KOPT-K1 (cell line): ENCODE measurements around the gene ZNF451.
"Not testable (repeated sequence)": the region's sequence is repeated elsewhere in the genome, so short reads cannot be mapped to it uniquely, and the experiment has no call there.

Experiments
- H3K27ac ChIP-seq: fragments of 200-600 bp; sonication (generic); 2 replicates; pipeline ENCODE4 v1.5.1; 2016; ENCODE audit warnings: antibody characterized with exemption, mild to moderate bottlenecking, low read depth, low read length; ENCODE audit not compliant: poor library complexity, severe bottlenecking
- H3K36me3 ChIP-seq: fragments of 200-600 bp; sonication (generic); 2 replicates; pipeline ENCODE4 v1.5.1; 2017; ENCODE audit warnings: antibody characterized with exemption, mild to moderate bottlenecking, low read length, moderate library complexity; ENCODE audit not compliant: insufficient read depth
- H3K9me3 ChIP-seq: fragments of 200-600 bp; sonication (generic); 2 replicates; pipeline ENCODE4 v1.5.1; 2017; ENCODE audit warnings: antibody characterized with exemption, low read length, mild to moderate bottlenecking; ENCODE audit not compliant: insufficient read depth, poor library complexity, severe bottlenecking

Gene ZNF451, protein sequence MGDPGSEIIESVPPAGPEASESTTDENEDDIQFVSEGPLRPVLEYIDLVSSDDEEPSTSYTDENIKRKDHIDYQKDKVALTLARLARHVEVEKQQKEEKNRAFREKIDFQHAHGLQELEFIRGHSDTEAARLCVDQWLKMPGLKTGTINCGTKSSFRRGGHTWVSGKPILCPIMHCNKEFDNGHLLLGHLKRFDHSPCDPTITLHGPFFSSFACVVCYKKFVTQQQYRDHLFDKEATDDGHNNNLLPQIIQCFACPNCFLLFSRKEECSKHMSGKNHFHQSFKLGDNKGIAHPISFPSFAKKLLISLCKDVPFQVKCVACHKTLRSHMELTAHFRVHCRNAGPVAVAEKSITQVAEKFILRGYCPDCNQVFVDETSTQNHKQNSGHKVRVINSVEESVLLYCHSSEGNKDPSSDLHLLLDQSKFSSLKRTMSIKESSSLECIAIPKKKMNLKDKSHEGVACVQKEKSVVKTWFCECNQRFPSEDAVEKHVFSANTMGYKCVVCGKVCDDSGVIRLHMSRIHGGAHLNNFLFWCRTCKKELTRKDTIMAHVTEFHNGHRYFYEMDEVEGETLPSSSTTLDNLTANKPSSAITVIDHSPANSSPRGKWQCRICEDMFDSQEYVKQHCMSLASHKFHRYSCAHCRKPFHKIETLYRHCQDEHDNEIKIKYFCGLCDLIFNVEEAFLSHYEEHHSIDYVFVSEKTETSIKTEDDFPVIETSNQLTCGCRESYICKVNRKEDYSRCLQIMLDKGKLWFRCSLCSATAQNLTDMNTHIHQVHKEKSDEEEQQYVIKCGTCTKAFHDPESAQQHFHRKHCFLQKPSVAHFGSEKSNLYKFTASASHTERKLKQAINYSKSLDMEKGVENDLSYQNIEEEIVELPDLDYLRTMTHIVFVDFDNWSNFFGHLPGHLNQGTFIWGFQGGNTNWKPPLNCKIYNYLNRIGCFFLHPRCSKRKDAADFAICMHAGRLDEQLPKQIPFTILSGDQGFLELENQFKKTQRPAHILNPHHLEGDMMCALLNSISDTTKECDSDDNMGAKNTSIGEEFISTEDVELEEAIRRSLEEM

GRCh38 chr6:57089687-57090457 lies at the start of gene ZNF451:
Gene ZNF451, plus strand, starts transcription at chr6:57090188. Its CDS starts 66 bp downstream, at chr6:57090254.
- peak within 1 kb of the TSS; percentile 67 for H3K27ac ChIP-seq
- H3K9me3 ChIP-seq = no peaks in the 10 kb centered on the region
- H3K36me3 ChIP-seq = peaks cover 33% of the 10 kb centered on the region

DNA sequence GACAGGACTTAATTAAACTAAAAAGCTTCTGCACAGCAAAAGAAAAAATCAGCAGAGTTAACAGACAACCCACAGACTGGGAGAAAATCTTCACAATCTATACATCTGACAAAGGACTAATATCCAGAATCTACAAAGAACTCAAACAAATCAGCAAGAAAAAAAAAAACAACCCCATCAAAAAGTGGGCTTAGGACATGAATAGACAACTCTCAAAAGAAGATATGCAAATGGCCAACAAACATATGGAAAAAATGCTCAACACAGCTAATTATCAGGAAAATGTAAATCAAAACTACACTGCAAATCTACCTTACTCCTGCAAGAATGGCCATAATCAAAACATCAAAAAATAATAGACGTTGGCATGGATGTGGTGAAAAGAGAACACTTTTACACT lies 45.9 kb upstream of the ZNF451 start:
- not testable (repeated sequence) for H3K36me3 ChIP-seq, H3K27ac ChIP-seq, H3K9me3 ChIP-seq

- H3K27ac ChIP-seq = no peak overlapping the region
- peaks cover 3% of the 10 kb centered on the region for H3K9me3 ChIP-seq
- H3K36me3 ChIP-seq = 0 out of 2 replicates have a peak, but pooled peaks cover 3% of the 10 kb centered on the region
Measured at GRCh38 chr6:57044568-57044967, 45.4 kb upstream of the ZNF451 start.

DNA sequence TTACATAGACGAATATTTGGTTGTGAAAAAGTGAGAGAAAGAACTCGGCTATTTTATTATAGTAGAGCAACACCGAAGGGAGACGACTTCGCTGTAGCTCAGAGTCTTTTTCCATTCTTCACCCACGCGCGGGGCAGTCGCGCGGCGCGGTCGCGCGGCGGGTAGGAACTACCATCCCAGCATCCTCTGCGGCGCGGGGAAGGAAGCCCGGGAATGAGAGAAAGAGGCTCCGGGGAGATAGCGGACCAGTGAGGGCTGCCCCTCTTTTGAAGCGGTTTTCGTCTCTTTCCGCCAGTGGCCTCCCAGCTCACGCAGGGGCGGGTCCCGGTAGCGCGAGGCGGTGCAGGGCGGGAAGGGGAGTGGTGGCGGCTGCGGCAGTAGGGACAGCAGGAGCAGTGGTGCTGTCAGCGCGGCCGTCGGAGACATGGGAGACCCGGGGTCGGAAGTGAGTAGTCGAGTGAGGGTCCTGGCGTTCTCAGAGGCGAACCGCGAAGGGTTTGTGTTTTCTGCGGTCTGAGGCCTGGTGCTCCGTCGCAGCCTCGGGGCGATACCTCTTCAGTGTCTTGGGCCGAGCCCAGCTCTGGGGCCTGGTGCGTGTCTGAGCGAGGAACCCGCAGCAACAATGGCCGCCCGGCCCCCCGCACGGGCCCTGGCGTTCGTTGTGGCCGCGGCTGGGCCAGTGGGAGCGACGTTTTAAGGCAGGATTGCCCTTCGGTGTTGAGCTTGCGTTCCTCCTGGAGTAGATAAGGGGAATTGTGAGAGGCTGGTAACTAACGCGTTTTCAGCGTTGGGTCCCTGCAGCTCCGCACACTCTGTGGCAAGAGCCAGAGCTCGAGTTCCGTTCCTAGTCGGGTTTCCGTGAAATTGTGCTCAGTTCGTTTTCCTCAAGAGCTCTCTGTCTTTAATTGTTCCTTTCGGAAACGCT lies 43.4 kb upstream of the ZNF451 start, which contains the start of gene KIAA1586:
Gene KIAA1586 (plus strand): TSS at position 362 of the 925 bp plus-strand sequence. CDS start 63 bp downstream, at position 425.
- peak within 1 kb of the TSS; percentile 38 for H3K27ac ChIP-seq
- H3K36me3 ChIP-seq = peaks cover 23% of the 10 kb centered on the region
- not testable (repeated sequence) for H3K9me3 ChIP-seq

- not testable (repeated sequence) for H3K9me3 ChIP-seq, H3K27ac ChIP-seq
- H3K36me3 ChIP-seq = peaks cover 30% of the 10 kb centered on the region
Measured at GRCh38 chr6:57047257-57047585, 42.8 kb upstream of the ZNF451 start.

DNA sequence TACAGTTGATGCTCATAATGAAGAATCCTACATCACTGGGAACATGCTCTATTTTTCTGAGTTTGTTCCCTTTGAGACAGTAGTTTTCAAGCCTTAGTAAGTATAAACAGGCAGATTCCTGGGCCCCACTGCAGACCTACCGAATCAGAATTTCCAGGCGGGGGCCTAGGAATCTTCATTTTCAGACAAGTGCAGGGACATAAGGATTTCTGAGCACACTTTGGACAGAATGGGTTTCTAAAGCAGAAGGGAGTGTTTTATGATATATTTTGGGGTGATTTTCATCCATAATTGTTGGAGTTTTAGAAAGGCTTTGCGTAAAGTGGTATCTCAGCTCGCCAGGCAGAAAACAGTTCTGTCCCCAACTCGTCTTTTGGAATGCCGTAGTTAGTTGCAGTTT lies 42.1 kb upstream of the ZNF451 start:
- H3K27ac ChIP-seq, H3K9me3 ChIP-seq: not testable (repeated sequence)
- peaks cover 36% of the 10 kb centered on the region for H3K36me3 ChIP-seq

GRCh38 chr6:57048577-57048976 lies 41.4 kb upstream of the ZNF451 start:
- H3K27ac ChIP-seq = no peak overlapping the region
- peaks cover 3% of the 10 kb centered on the region for H3K9me3 ChIP-seq
- peaks cover 43% of the 10 kb centered on the region for H3K36me3 ChIP-seq

GRCh38 chr6:57063847-57064246 lies 26.1 kb upstream of the ZNF451 start:
- Histone ChIP-seq H3K36me3 (no peaks in the 10 kb centered on the region; the same call in 1 of the 2 replicates), H3K27ac (no peak overlapping the region), H3K9me3 (no peaks in the 10 kb centered on the region)

- Histone ChIP-seq H3K9me3 (no peaks in the 10 kb centered on the region), H3K36me3 (no peaks in the 10 kb centered on the region), H3K27ac (no peak overlapping the region)
Measured at GRCh38 chr6:57064809-57065208, 25.2 kb upstream of the ZNF451 start.

- H3K36me3 ChIP-seq = no peaks in the 10 kb centered on the region
- H3K9me3 ChIP-seq = no peaks in the 10 kb centered on the region
- H3K27ac ChIP-seq = no peak overlapping the region
Measured at GRCh38 chr6:57068061-57068460, 21.9 kb upstream of the ZNF451 start.

GRCh38 chr6:57069228-57069627 lies 20.8 kb upstream of the ZNF451 start:
- no peak overlapping the region for H3K27ac ChIP-seq
- no peaks in the 10 kb centered on the region for H3K36me3 ChIP-seq
- no peaks in the 10 kb centered on the region for H3K9me3 ChIP-seq

DNA sequence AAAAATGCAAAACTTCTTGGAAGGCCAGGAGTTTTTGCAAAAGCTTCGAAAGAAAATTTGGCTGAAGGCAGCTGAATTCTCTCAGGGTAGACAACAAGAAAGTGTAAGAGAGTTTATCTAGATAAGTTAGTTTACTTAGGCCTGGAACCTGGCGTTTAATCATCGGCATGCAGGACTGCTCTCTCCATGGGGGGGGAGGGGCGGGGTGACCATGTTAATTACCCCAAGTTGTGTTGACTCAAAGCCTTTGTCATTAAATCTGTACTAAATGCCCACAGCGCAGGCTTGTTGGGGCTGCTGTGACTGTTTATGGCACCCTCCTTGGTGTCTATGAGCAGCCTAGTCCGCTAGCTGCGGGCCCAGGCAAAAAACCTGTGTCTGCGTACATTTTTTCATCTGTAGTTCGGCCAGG lies 20.1 kb upstream of the ZNF451 start:
- Histone ChIP-seq H3K9me3 (no peaks in the 10 kb centered on the region), H3K27ac (no peak overlapping the region), H3K36me3 (no peaks in the 10 kb centered on the region)

- no peaks in the 10 kb centered on the region for H3K9me3 ChIP-seq
Measured at GRCh38 chr6:57072108-57072507, 17.9 kb upstream of the ZNF451 start.

GRCh38 chr6:57074383-57074782 lies 15.6 kb upstream of the ZNF451 start:
- no peaks in the 10 kb centered on the region for H3K9me3 ChIP-seq
- H3K27ac ChIP-seq = no peak overlapping the region
- no peaks in the 10 kb centered on the region for H3K36me3 ChIP-seq

More at GRCh38 chr6:57072108-57072507, 17.9 kb upstream of the ZNF451 start:
- Histone ChIP-seq H3K36me3 (no peaks in the 10 kb centered on the region), H3K27ac (no peak overlapping the region)
